HPDE6-E6E7 (cell line): ENCODE measurements around the gene SULT1C3.

Experiments used
- DNase-seq: peaks from one replicate; pipeline ENCODE4 v3.0.0; 2011; ENCODE audit warnings: missing footprints; ENCODE audit errors: extremely low spot score

SULT1C3 gene

DNA sequence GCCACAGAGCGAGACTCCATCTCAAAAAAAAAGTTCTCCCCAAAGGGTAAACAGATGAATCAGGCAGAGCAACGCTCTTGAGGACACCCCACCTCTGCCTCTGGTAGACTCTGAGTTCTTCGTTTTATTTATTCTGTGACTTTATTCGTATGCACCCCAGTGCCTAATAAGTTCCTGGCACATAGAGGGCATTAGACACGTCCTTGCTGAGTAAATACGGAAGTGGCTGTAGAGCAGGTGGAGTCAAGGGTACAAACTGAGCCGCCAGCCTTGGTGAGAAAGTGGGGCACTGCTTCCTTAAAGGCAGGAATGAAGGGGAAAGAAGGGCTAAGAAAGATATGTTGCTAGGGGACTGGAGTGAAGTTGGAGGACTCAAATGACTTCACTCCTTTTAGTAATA is 61.8 kb downstream of the SULT1C3 start:
- DNase-seq: no peak

DNA sequence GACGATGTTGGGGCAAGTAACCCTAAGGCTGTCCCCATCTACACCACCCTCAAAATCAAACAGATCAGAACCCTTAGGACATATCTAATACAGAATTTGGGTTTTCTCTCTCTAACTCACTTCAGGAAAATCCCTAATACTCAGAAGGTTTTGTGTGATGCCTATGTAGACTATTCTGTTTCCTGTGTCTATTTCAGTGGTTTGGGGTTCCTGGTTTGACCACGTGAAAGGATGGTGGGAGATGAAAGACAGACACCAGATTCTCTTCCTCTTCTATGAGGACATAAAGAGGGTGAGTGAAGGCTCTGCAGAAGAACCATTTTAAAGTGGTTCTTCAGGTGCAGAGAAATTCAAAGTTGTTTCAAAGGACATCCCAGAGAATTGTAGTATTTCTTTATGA is 65.2 kb downstream of the SULT1C3 start:
- no peak for DNase-seq

DNA sequence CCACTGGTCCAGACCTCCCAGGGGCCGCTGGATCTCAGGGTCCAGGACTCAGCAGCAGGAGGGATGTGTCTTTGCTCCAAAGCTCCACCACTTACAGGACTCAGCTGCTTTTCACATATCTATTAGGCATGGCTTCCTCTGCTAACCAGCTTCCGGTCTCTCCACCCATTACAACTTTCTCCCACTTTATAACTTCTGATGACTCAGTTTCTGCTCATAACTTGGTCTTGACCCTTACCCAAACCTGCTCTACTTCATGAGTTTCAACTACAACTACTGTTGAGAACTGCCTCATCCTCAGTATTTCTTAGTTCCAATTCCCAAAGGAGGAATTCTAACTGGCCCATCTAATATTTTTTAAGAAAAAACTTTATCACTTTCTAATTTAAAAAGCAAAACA is 66.1 kb downstream of the SULT1C3 start:
- no peak for DNase-seq

- no peak for DNase-seq
These were observed 70.1 kb downstream of the SULT1C3 start for GRCh38 chr2:108309903-108310302.
